PC-3 (cell line): ENCODE results near the gene HDAC4. TPM values are rescaled to one million over a fixed set of nuclear protein-coding genes. Genes with fewer than 3 reads are reported as not detected.

Experiments used
- ATAC-seq: fragments of 200-7000 bp; cut with Tn5 transposase; 2 replicates; pipeline ENCODE4 v1.9.1; 2020; ENCODE audit warnings: mild to moderate bottlenecking, moderate library complexity
- BruUV-seq: library from RNA; stranded (reverse); fragments of 400-500 nt; replicated peaks from 2 replicates; lab custom pipeline; 2021; lab: Mats Ljungman, UMichigan
- CTCF ChIA-PET: fragments of 300-600 bp; sonication (Branson Sonifier 250); formaldehyde crosslinking; loops from one replicate; lab custom pipeline; 2022; ENCODE audit warnings: antibody characterized with exemption; lab: Charles Lee
- POLR2A ChIA-PET: fragments of 300-600 bp; sonication (Branson Sonifier 250); formaldehyde crosslinking; loops from one replicate; lab custom pipeline; 2022; ENCODE audit warnings: antibody characterized with exemption; ENCODE audit not compliant: unreplicated experiment; lab: Charles Lee
- DNase-seq: peaks from one replicate; pipeline ENCODE4 v3.0.0-alpha.2; 2015
- H2AFZ ChIP-seq: fragments of 300-600 bp; sonication (generic); 2 replicates; pipeline ENCODE4 v1.6.0; 2016; ENCODE audit warnings: antibody characterized with exemption, low read length
- H3F3A ChIP-seq: fragments of 300-600 bp; sonication (generic); one replicate; pipeline ENCODE4 v1.6.0; 2017; ENCODE audit warnings: antibody characterized with exemption, low read length, control low read depth, mild to moderate bottlenecking; ENCODE audit not compliant: unreplicated experiment
- H3K27ac ChIP-seq: fragments of 300-600 bp; sonication (generic); 2 replicates; pipeline ENCODE4 v1.5.1; 2016; ENCODE audit warnings: mild to moderate bottlenecking, low read length
- H3K27me3 ChIP-seq: fragments of 300-600 bp; sonication (generic); 2 replicates; pipeline ENCODE4 v1.6.1; 2016; ENCODE audit warnings: low read length, mixed read lengths
- H3K36me3 ChIP-seq: fragments of 300-600 bp; sonication (generic); 2 replicates; pipeline ENCODE4 v1.6.1; 2016; ENCODE audit warnings: low read depth, mixed run types, low read length, mixed read lengths
- H3K4me1 ChIP-seq: fragments of 300-600 bp; sonication (generic); 2 replicates; pipeline ENCODE4 v1.5.1; 2016; ENCODE audit warnings: low read length; ENCODE audit not compliant: insufficient read depth
- H3K4me2 ChIP-seq: fragments of 300-600 bp; sonication (generic); 2 replicates; pipeline ENCODE4 v1.6.0; 2016; ENCODE audit warnings: low read length
- H3K4me3 ChIP-seq: fragments of 300-600 bp; sonication (generic); 2 replicates; pipeline ENCODE4 v1.5.1; 2016; ENCODE audit warnings: mild to moderate bottlenecking, low read length, mixed read lengths
- H3K79me2 ChIP-seq: fragments of 300-600 bp; sonication (generic); 2 replicates; pipeline ENCODE4 v1.6.1; 2017; ENCODE audit warnings: low read length, mixed read lengths
- H3K9ac ChIP-seq: fragments of 300-600 bp; sonication (generic); 2 replicates; pipeline ENCODE4 v1.6.0; 2016; ENCODE audit warnings: mild to moderate bottlenecking, low read length
- H3K9me2 ChIP-seq: fragments of 300-600 bp; sonication (generic); replicated peaks from 2 replicates; pipeline ENCODE4 v1.6.1; 2016; ENCODE audit warnings: mixed run types, low read length, mixed read lengths
- H3K9me3 ChIP-seq: fragments of 300-600 bp; sonication (generic); 2 replicates; pipeline ENCODE4 v1.6.1; 2016; ENCODE audit warnings: low read length, mixed read lengths
- H4K20me1 ChIP-seq: fragments of 300-600 bp; sonication (generic); 2 replicates; pipeline ENCODE4 v1.6.1; 2016; ENCODE audit warnings: low read length, mixed read lengths
- EZH2 ChIP-seq: fragments of 300-600 bp; sonication (generic); IDR thresholded peaks from one replicate; pipeline ENCODE4 v1.6.1; 2017; ENCODE audit warnings: antibody characterized with exemption, mild to moderate bottlenecking, low read length; ENCODE audit not compliant: unreplicated experiment
- EZH2phosphoT487 ChIP-seq: fragments of 300-600 bp; sonication (generic); IDR thresholded peaks from 2 replicates; pipeline ENCODE4 v1.6.1; 2018; ENCODE audit warnings: mild to moderate bottlenecking, antibody characterized with exemption, low read length, borderline replicate concordance
- intact Hi-C: fragments of 100-400 bp; cut with micrococcal nuclease; formaldehyde crosslinking; loops from 2 replicates; pipeline ENCODE4 v1.9.0; 2023
- total RNA-seq: library from RNA; depleted of rRNA; stranded (reverse); fragments of >200 nt; gene quantifications from 2 replicates; pipeline ENCODE4 v1.2.3, GENCODE V29; 2014
- TF ChIP-seq, protein P1 (sequence below): fragments of 300-600 bp; sonication (generic); conservative IDR thresholded peaks from 2 replicates; pipeline ENCODE4 v1.5.1; 2017; ENCODE audit warnings: antibody characterized with exemption, low read depth, mild to moderate bottlenecking, low read length

Gene HDAC4
- total RNA-seq, 1 experiment from 2014 or later, result 8.5 TPM

DNA sequence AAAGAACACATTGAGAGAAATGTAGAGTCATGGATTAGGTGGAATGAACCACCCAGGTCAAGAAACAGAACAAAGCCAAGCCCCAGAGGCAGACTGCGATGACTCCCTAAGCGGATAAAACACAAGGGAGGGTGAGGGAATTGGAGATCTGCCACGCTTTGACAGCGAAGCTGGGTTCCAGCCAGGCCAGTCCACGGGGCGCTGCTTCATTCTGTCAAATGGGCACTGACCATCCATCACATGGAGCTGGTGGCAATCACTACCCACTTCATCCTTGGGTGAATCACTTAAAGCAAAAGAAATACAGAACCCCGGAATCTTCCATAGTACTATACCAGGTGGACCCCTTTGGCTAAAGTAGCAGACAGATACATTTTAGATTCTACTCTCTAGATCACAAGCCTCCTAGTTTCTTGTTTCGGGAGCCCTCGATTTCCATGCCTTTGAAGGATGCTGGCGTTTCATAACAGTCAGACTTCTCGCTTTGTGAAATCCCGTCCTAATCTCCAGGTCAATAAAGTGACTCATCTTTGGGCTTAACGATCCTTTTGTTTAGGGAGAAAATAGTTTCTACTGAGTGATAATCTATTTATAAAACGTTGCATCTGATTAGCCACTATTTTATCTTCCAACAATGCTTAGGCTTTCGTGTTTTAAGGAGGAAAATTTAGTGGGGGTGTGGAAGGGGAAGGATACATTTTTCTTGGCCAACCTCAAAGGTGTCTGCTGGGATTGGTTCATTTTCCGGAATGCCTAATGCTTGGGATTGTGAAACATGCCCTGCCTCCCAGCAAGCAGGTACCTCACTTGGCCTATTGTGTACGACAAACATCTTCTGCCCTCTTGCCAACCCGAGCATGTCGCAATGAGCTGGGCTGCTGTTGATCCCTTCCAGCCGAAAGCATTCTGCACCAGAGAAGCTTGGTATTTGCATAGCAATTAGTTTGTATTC, 44.1 kb upstream of the HDAC4 start:
- no peak overlapping the region for H3K27ac ChIP-seq
- ATAC-seq (no peak), DNase-seq (no peak)
- H3K4me1 ChIP-seq, result peaks cover 10% of the 10 kb centered on the region
- no peaks in the 10 kb centered on the region for H3F3A ChIP-seq
- H3K9me3 ChIP-seq, result no peaks in the 10 kb centered on the region
- intact Hi-C loops, result no loop called here
- TF ChIP-seq EZH2phosphoT487 (no peak), EZH2 (no peak)
- TF ChIP-seq, protein P1, sequence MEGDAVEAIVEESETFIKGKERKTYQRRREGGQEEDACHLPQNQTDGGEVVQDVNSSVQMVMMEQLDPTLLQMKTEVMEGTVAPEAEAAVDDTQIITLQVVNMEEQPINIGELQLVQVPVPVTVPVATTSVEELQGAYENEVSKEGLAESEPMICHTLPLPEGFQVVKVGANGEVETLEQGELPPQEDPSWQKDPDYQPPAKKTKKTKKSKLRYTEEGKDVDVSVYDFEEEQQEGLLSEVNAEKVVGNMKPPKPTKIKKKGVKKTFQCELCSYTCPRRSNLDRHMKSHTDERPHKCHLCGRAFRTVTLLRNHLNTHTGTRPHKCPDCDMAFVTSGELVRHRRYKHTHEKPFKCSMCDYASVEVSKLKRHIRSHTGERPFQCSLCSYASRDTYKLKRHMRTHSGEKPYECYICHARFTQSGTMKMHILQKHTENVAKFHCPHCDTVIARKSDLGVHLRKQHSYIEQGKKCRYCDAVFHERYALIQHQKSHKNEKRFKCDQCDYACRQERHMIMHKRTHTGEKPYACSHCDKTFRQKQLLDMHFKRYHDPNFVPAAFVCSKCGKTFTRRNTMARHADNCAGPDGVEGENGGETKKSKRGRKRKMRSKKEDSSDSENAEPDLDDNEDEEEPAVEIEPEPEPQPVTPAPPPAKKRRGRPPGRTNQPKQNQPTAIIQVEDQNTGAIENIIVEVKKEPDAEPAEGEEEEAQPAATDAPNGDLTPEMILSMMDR, result no peak
- no peaks in the 10 kb centered on the region for H4K20me1 ChIP-seq
- no peak overlapping the region for H2AFZ ChIP-seq
- H3K4me2 ChIP-seq, result no peak overlapping the region
- no peak overlapping the region for H3K9ac ChIP-seq
- no peaks in the 10 kb centered on the region for H3K79me2 ChIP-seq
- ChIA-PET CTCF (no interaction called here), POLR2A (no interaction called here)
- no TSS peak for BruUV-seq
- peaks cover 23% of the 10 kb centered on the region for H3K27me3 ChIP-seq
- H3K4me3 ChIP-seq, result no peak overlapping the region
- no peaks in the 10 kb centered on the region for H3K9me2 ChIP-seq
- H3K36me3 ChIP-seq, result no peaks in the 10 kb centered on the region

DNA sequence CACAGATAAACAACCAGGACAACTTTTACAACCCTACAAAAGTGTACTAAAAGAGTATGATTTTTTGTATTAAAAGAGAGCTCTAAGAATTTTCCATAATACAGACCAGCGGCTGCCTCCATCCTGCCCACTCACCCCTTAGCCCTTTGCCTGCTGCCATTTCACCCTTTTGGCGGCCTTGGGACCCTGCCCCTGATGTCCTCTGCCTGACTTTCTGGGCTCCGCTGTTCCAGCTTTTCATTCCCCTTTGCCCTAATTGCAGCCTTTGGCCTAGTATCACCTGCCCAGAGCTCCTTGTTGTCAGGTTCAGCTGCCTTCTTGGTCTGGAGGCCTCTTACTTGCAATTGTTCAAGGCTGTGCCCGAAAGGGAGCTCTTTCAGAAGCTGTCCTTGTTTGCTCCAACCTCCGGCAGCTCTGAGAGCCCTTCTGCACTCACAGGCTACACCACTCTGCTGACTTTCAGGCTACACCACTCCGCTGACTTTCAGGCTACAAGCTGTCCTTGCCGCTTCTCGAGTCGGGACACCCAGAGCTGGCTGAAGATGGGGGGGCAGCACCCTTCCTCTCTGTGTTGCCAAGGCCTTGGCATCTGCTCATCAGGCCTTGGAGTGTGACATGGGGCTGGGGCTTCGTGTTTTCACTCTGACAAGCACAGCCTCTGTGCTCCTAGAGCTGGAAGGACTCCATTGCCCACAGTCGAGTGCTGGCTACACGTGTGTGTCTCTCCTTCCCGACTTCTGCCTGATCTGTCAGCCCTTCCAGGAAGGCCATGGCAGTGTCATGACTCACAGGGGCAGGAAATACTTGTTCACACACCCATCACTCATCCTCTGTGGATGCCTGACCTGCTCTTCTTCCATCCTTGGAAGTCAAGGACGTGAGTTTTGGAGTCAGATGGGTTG, 43.1 kb upstream of the HDAC4 start:
- Histone ChIP-seq H3K27ac (no peak overlapping the region), H3K36me3 (no peaks in the 10 kb centered on the region), H3K9me3 (no peaks in the 10 kb centered on the region), H4K20me1 (no peaks in the 10 kb centered on the region), H3K9ac (no peak overlapping the region), H3K4me1 (peaks cover 10% of the 10 kb centered on the region), H3K27me3 (peaks cover 33% of the 10 kb centered on the region), H3K79me2 (no peaks in the 10 kb centered on the region), H3F3A (no peaks in the 10 kb centered on the region), H3K4me2 (no peak overlapping the region), H3K4me3 (no peak overlapping the region), H2AFZ (no peak overlapping the region), H3K9me2 (no peaks in the 10 kb centered on the region)
- ChIA-PET POLR2A (no interaction called here), CTCF (no interaction called here)
- ATAC-seq (peak; percentile 89), DNase-seq (peak; percentile 75)
- TF ChIP-seq, protein P1, result no peak
- no peak for TF ChIP-seq EZH2
- intact Hi-C loops, result no loop called here
- no TSS peak for BruUV-seq
